Measurements from ENCODE around the gene SYTL2. TPM values are rescaled to one million over a fixed set of nuclear protein-coding genes. Genes with fewer than 3 reads are reported as not detected.

SYTL2 gene
- polyA plus RNA-seq, 1 of the 3 experiments (the other 2 are of a cell fraction): 36.0 TPM

DNA sequence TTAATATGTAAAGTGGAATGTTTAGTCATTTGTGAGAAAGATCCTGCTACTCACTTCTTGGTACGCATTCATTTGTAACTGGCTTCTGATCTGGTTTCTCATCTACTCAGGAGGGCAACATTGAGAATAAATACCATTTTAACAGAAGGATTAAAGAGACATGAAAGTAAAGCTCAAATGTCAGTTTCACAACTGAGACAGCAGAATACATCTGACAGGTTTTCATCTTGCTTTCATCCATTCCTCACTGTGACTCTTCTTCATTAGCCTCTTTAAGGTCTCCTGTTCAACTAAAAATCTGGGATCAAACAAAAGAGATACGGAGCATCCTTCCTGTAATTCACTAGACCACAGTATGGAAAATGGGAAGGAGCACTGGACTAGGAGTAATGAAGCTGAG, 93.5 kb downstream of the SYTL2 start:
- CTCF ChIA-PET: interaction anchor here (2.4 kb wide), 1 partner anchor 18 kb away, joined by 7 read pairs; no protein-coding TSS in a partner anchor
- TF ChIP-seq, protein P1, sequence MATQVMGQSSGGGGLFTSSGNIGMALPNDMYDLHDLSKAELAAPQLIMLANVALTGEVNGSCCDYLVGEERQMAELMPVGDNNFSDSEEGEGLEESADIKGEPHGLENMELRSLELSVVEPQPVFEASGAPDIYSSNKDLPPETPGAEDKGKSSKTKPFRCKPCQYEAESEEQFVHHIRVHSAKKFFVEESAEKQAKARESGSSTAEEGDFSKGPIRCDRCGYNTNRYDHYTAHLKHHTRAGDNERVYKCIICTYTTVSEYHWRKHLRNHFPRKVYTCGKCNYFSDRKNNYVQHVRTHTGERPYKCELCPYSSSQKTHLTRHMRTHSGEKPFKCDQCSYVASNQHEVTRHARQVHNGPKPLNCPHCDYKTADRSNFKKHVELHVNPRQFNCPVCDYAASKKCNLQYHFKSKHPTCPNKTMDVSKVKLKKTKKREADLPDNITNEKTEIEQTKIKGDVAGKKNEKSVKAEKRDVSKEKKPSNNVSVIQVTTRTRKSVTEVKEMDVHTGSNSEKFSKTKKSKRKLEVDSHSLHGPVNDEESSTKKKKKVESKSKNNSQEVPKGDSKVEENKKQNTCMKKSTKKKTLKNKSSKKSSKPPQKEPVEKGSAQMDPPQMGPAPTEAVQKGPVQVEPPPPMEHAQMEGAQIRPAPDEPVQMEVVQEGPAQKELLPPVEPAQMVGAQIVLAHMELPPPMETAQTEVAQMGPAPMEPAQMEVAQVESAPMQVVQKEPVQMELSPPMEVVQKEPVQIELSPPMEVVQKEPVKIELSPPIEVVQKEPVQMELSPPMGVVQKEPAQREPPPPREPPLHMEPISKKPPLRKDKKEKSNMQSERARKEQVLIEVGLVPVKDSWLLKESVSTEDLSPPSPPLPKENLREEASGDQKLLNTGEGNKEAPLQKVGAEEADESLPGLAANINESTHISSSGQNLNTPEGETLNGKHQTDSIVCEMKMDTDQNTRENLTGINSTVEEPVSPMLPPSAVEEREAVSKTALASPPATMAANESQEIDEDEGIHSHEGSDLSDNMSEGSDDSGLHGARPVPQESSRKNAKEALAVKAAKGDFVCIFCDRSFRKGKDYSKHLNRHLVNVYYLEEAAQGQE (IDR thresholded peaks at IDR 0.05; ENCODE audit: low read depth, low read length): no peak
- TF ChIP-seq RAD21 (IDR thresholded peaks at IDR 0.05; ENCODE audit: low read length): no peak
- no peak for TF ChIP-seq TCF12 (IDR thresholded peaks at IDR 0.05)
- no peak for TF ChIP-seq NFIC (IDR thresholded peaks at IDR 0.05; ENCODE audit: borderline replicate concordance)
- TF ChIP-seq, protein P2, sequence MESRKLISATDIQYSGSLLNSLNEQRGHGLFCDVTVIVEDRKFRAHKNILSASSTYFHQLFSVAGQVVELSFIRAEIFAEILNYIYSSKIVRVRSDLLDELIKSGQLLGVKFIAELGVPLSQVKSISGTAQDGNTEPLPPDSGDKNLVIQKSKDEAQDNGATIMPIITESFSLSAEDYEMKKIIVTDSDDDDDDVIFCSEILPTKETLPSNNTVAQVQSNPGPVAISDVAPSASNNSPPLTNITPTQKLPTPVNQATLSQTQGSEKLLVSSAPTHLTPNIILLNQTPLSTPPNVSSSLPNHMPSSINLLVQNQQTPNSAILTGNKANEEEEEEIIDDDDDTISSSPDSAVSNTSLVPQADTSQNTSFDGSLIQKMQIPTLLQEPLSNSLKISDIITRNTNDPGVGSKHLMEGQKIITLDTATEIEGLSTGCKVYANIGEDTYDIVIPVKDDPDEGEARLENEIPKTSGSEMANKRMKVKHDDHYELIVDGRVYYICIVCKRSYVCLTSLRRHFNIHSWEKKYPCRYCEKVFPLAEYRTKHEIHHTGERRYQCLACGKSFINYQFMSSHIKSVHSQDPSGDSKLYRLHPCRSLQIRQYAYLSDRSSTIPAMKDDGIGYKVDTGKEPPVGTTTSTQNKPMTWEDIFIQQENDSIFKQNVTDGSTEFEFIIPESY (IDR thresholded peaks at IDR 0.05; ENCODE audit: borderline replicate concordance, low read depth): no peak
- no peak for TF ChIP-seq RFX5 (IDR thresholded peaks at IDR 0.05; ENCODE audit: low read length)
- TF ChIP-seq SMC3 (IDR thresholded peaks at IDR 0.05; ENCODE audit: low read depth, low read length): no peak
- TF ChIP-seq, protein P3, sequence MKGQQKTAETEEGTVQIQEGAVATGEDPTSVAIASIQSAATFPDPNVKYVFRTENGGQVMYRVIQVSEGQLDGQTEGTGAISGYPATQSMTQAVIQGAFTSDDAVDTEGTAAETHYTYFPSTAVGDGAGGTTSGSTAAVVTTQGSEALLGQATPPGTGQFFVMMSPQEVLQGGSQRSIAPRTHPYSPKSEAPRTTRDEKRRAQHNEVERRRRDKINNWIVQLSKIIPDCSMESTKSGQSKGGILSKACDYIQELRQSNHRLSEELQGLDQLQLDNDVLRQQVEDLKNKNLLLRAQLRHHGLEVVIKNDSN (IDR thresholded peaks at IDR 0.05; ENCODE audit: borderline replicate concordance, low read depth): no peak
- TF ChIP-seq SIN3A (IDR thresholded peaks at IDR 0.05; ENCODE audit: borderline replicate concordance, low read depth, low read length): no peak
- TF ChIP-seq RXRA (IDR thresholded peaks at IDR 0.05; ENCODE audit: borderline replicate concordance, low read depth): no peak
- no peak for TF ChIP-seq FOSL2 (IDR thresholded peaks at IDR 0.05; ENCODE audit: borderline replicate concordance, low read depth)
- TF ChIP-seq MXI1 (IDR thresholded peaks at IDR 0.05; ENCODE audit: low read depth, low read length): no peak
- TF ChIP-seq NRF1 (IDR thresholded peaks at IDR 0.05; ENCODE audit: low read depth, low read length): no peak
- POLR2A ChIA-PET: no interaction called here

More for the DNA sequence above, 93.5 kb downstream of the SYTL2 start:
- Histone ChIP-seq H3K4me3 (ENCODE audit: low read depth in 2 of 2, low read length in 1 of 2) (peak overlapping the region; percentile 41 to 53; a peak in 2 of 4 replicates), H3K9ac (peak overlapping the region; percentile 72), H2AFZ (ENCODE audit: low read depth) (no peak overlapping the region), H3K27ac (ENCODE audit: low read depth in 2 of 2, low read length in 1 of 2) (peak overlapping the region; percentile 86 to 88; a peak in 2 of 4 replicates), H3K79me2 (ENCODE audit: insufficient read depth) (no peaks in the 10 kb centered on the region), H3K36me3 (replicated peaks in 1 of 2; ENCODE audit: control insufficient read depth in 1 of 2, insufficient read depth in 2 of 2, low read length in 1 of 2) (no peaks in the 10 kb centered on the region), H4K20me1 (ENCODE audit: insufficient read depth) (no peaks in the 10 kb centered on the region), H3K4me1 (ENCODE audit: control insufficient read depth in 1 of 2, insufficient read depth in 2 of 2, low read depth in 1 of 2, low read length in 1 of 2) (peaks cover 0 to 8% of the 10 kb centered on the region in 2 experiments; a peak in 2 of 4 replicates), H3F3A (replicated peaks; ENCODE audit: insufficient read depth) (peaks cover 15% of the 10 kb centered on the region), H3K9me2 (no peaks in the 10 kb centered on the region), H3K9me3 (no peaks in the 10 kb centered on the region), H3K27me3 (ENCODE audit: insufficient read depth) (no peaks in the 10 kb centered on the region), H3K4me2 (peak overlapping the region; percentile 73)
- WGBS (ENCODE audit: low lambda C conversion rate): 83% methylated on average over 2 of the region's 2 CpGs
- no peak for DNase-seq

All from SK-N-SH (cell line).